ENCODE measurements around the gene KLHL17. TPM values are rescaled to one million over a fixed set of nuclear protein-coding genes. Genes with fewer than 3 reads are reported as not detected.
A peak's percentile ranks its signal among the peaks of the same experiment; 100 is the strongest.

The KLHL17 gene
- total and polyA plus RNA-seq, 9 of the 15 experiments (the other 6 are each of a cell fraction or from before 2014, with no cell fraction given), result 0.14 to 84.8 (median 13.0) TPM

- no peak for TF ChIP-seq MTF1 (CRISPR knock-in tag; IDR thresholded peaks at IDR 0.05; ENCODE audit: borderline replicate concordance)
- TF ChIP-seq PRDM10 (IDR thresholded peaks at IDR 0.05; ENCODE audit: partially characterized antibody), result no peak
- no peak for TF ChIP-seq ZNF589 (CRISPR knock-in tag; IDR thresholded peaks at IDR 0.05; ENCODE audit: low read depth)
- peak in 1 of 2 experiments; percentile 54; a peak in 1 of 4 replicates for TF ChIP-seq ZNF639 (CRISPR knock-in tag; conservative IDR thresholded peaks at IDR 0.05 in 1 of 2, IDR thresholded peaks at IDR 0.05 in 1 of 2)
- no peak for TF ChIP-seq MTA3 (IDR thresholded peaks at IDR 0.05; ENCODE audit: borderline replicate concordance)
- TF ChIP-seq ZNF41 (CRISPR knock-in tag; conservative IDR thresholded peaks at IDR 0.05), result no peak
- TF ChIP-seq ZBTB34 (CRISPR knock-in tag; IDR thresholded peaks at IDR 0.05), result no peak
- TF ChIP-seq TAF15 (IDR thresholded peaks at IDR 0.05; ENCODE audit: low read depth, low read length), result no peak
- TF ChIP-seq TFAP4 (CRISPR knock-in tag; IDR thresholded peaks at IDR 0.05; ENCODE audit: borderline replicate concordance), result peak; percentile 25; the same call in 1 of the 2 replicates
- no peak for TF ChIP-seq HDAC3 (IDR thresholded peaks at IDR 0.05; ENCODE audit: borderline replicate concordance, partially characterized antibody)
- no peak for TF ChIP-seq ZNF584 (CRISPR knock-in tag; IDR thresholded peaks at IDR 0.05; ENCODE audit: low read depth)
- no peak for TF ChIP-seq POLR3G (IDR thresholded peaks at IDR 0.05; ENCODE audit: extremely low read depth, insufficient read length, insufficient replicate concordance)
- no peak for TF ChIP-seq ZNF174 (CRISPR knock-in tag; IDR thresholded peaks at IDR 0.05)
- no peak for TF ChIP-seq SMAD3 (CRISPR knock-in tag; conservative IDR thresholded peaks at IDR 0.05)
- TF ChIP-seq MBD2 (IDR thresholded peaks at IDR 0.05; ENCODE audit: borderline replicate concordance, low read depth), result no peak
- TF ChIP-seq MBD1 (CRISPR knock-in tag; IDR thresholded peaks at IDR 0.05), result no peak
- TF ChIP-seq SMAD4 (CRISPR knock-in tag; conservative IDR thresholded peaks at IDR 0.05), result peak; percentile 96
Measured at GRCh38 chr1:941588-942383, 18.6 kb upstream of the KLHL17 start (continued).
